Stimulated activated CD8-positive, alpha-beta memory T cell treated with anti-CD3 and anti-CD28 coated beads, Interleukin-7, amount 100 ng/mL, for 4 hours (primary cell): ENCODE measurements around the gene EVI5L.
"Not testable (repeated sequence)": the region's sequence is repeated elsewhere in the genome, so short reads cannot be mapped to it uniquely, and the experiment has no call there.

Experiments
- DNase-seq, 2 donors: peaks; one replicate each; pipeline ENCODE4 v3.0.0-alpha.2; 2020; ENCODE audit warnings: low read depth in 2 of 2

The EVI5L gene

GRCh38 chr19:7829561-7830271 is at the start of gene EVI5L:
Gene EVI5L (plus strand): TSS chr19:7830218. CDS start chr19:7846543, 16,325 bp downstream.
- peak; percentile 99 for DNase-seq

GRCh38 chr19:7781157-7781556 is 48.9 kb upstream of the EVI5L start:
- DNase-seq: no peak

GRCh38 chr19:7783991-7784423 is 46.0 kb upstream of the EVI5L start:
- no peak for DNase-seq

- DNase-seq: no peak
These were observed 45.2 kb upstream of the EVI5L start for GRCh38 chr19:7784856-7785255.

- no peak for DNase-seq
These were observed 42.9 kb upstream of the EVI5L start for GRCh38 chr19:7787141-7787540.

GRCh38 chr19:7787602-7788177 is 42.3 kb upstream of the EVI5L start:
- DNase-seq: no peak

- no peak for DNase-seq
These were observed 41.7 kb upstream of the EVI5L start for GRCh38 chr19:7788178-7788932.

GRCh38 chr19:7788933-7789323 is 41.1 kb upstream of the EVI5L start:
- DNase-seq: no peak

GRCh38 chr19:7789447-7789846 is 40.6 kb upstream of the EVI5L start:
- DNase-seq: peak in 1 of 2 donors; percentile 9

GRCh38 chr19:7790416-7790815 is 39.6 kb upstream of the EVI5L start:
- DNase-seq: no peak

GRCh38 chr19:7792281-7792680 is 37.7 kb upstream of the EVI5L start:
- no peak for DNase-seq

- DNase-seq: not testable (repeated sequence)
These were observed 37.3 kb upstream of the EVI5L start for GRCh38 chr19:7792701-7793100.

GRCh38 chr19:7793493-7793892 is 36.5 kb upstream of the EVI5L start:
- no peak for DNase-seq

GRCh38 chr19:7795555-7796161 is 34.4 kb upstream of the EVI5L start:
- DNase-seq: no peak

- DNase-seq: peak in 1 of 2 donors; percentile 40
These were observed 30.2 kb upstream of the EVI5L start for GRCh38 chr19:7799640-7800355.

- DNase-seq: no peak
These were observed 28.9 kb upstream of the EVI5L start for GRCh38 chr19:7801020-7801570.

GRCh38 chr19:7806234-7806633 is 23.8 kb upstream of the EVI5L start:
- no peak for DNase-seq

GRCh38 chr19:7806876-7807275 is 23.1 kb upstream of the EVI5L start:
- DNase-seq: no peak

GRCh38 chr19:7808108-7808507 is 21.9 kb upstream of the EVI5L start:
- DNase-seq: no peak

GRCh38 chr19:7811989-7812388 is 18.0 kb upstream of the EVI5L start:
- no peak for DNase-seq

- no peak for DNase-seq
These were observed 14.7 kb upstream of the EVI5L start for GRCh38 chr19:7815325-7815724.
